OCI-LY3 (cell line): ENCODE measurements around the gene RAI1.

Experiments
- EZH2phosphoT487 ChIP-seq: fragments of 200-600 bp; shearing (Covaris generic); IDR thresholded peaks from 2 replicates; pipeline ENCODE4 v1.6.1; 2018; ENCODE audit warnings: antibody characterized with exemption, mixed run types, low read depth
- TF ChIP-seq, protein P1 (sequence below): fragments of 200-600, 300-600 bp; sonication (generic); IDR thresholded peaks from 2 replicates; pipeline ENCODE4 v1.5.1; 2014; ENCODE audit warnings: antibody characterized with exemption, low read length, low read depth

DNA sequence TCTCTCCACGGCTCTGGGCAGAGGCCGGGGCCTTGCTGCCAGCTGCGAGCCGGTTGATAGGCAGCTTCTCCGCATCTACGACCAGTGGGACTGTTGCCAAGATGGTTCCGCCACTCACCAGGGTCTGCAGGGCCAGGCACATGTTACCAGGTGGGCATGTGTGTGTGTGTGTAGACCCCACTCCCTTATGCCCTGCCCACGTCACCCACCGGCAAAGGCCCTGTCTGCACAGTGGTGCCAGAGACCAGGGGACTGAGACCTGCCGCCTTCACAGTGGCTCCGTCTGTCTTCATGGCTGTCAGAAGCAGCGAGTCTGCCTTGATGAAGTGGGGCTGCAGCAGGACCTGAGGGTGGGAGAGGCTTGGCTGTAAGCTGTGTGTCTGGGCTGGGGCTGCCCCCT lies 137.9 kb downstream of the RAI1 start:
- TF ChIP-seq, protein P1, sequence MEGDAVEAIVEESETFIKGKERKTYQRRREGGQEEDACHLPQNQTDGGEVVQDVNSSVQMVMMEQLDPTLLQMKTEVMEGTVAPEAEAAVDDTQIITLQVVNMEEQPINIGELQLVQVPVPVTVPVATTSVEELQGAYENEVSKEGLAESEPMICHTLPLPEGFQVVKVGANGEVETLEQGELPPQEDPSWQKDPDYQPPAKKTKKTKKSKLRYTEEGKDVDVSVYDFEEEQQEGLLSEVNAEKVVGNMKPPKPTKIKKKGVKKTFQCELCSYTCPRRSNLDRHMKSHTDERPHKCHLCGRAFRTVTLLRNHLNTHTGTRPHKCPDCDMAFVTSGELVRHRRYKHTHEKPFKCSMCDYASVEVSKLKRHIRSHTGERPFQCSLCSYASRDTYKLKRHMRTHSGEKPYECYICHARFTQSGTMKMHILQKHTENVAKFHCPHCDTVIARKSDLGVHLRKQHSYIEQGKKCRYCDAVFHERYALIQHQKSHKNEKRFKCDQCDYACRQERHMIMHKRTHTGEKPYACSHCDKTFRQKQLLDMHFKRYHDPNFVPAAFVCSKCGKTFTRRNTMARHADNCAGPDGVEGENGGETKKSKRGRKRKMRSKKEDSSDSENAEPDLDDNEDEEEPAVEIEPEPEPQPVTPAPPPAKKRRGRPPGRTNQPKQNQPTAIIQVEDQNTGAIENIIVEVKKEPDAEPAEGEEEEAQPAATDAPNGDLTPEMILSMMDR, result no peak
- no peak for TF ChIP-seq EZH2phosphoT487
